Muscle layer of colon (tissue), 2 donors: ENCODE measurements around the gene MAP3K14.

Experiments
- H3K27ac ChIP-seq: one replicate; pipeline ENCODE4 v1.7.0; 2013; ENCODE audit warnings: low read depth, mild to moderate bottlenecking, low read length, moderate library complexity
- H3K27me3 ChIP-seq, 2 donors: one replicate each; pipeline ENCODE4 v1.7.0; 2013; ENCODE audit warnings: low read length in 2 of 2, mild to moderate bottlenecking in 2 of 2; ENCODE audit not compliant: insufficient read depth in 2 of 2, control insufficient read depth in 1 of 2
- H3K36me3 ChIP-seq: one replicate; pipeline ENCODE4 v1.7.0; 2013; ENCODE audit warnings: mild to moderate bottlenecking, low read length; ENCODE audit not compliant: insufficient read depth
- H3K4me1 ChIP-seq: one replicate; pipeline ENCODE4 v1.7.0; 2013; ENCODE audit warnings: mild to moderate bottlenecking, low read length; ENCODE audit not compliant: insufficient read depth
- H3K4me3 ChIP-seq, 2 donors: one replicate each; pipeline ENCODE4 v1.7.0; 2013; ENCODE audit warnings: low read length in 2 of 2, low read depth in 1 of 2, mild to moderate bottlenecking in 1 of 2, moderate library complexity in 1 of 2
- H3K9ac ChIP-seq: one replicate; pipeline ENCODE4 v1.7.0; 2013; ENCODE audit warnings: low read length
- H3K9me3 ChIP-seq: one replicate; pipeline ENCODE4 v1.7.0; 2013; ENCODE audit warnings: mild to moderate bottlenecking, low read length
- donor health status: abdominal sarcoma.
- donor health status: Adenocarcinoma of cecum.

The MAP3K14 gene

DNA sequence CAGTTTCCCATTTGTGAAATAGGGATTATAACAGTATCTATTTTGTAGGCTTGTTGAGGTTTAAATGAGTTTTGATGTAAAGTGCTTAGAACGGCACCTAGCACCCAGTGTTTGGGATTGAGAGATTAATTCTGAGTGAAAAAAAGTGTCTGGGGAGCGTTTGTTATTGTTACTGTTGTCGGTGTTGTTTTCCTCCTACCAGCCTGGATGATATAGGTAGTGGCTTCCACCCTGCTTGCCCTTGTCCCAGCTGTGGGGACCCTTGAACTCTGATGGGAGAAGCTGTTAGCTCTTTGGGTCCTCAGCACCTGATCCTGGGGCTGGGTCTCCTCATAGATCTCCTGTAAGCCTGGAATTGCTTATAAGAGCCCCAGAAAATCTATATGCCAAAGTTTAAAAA lies 90.2 kb downstream of the MAP3K14 start:
- H3K9me3 ChIP-seq = no peaks in the 10 kb centered on the region
- peak overlapping the region; percentile 47 for H3K27ac ChIP-seq
- H3K9ac ChIP-seq = no peak overlapping the region
- H3K27me3 ChIP-seq = peaks cover 0 to 10% of the 10 kb centered on the region in 2 donors
- no peak overlapping the region for H3K4me3 ChIP-seq
- H3K4me1 ChIP-seq = peaks cover 8% of the 10 kb centered on the region
- no peaks in the 10 kb centered on the region for H3K36me3 ChIP-seq

DNA sequence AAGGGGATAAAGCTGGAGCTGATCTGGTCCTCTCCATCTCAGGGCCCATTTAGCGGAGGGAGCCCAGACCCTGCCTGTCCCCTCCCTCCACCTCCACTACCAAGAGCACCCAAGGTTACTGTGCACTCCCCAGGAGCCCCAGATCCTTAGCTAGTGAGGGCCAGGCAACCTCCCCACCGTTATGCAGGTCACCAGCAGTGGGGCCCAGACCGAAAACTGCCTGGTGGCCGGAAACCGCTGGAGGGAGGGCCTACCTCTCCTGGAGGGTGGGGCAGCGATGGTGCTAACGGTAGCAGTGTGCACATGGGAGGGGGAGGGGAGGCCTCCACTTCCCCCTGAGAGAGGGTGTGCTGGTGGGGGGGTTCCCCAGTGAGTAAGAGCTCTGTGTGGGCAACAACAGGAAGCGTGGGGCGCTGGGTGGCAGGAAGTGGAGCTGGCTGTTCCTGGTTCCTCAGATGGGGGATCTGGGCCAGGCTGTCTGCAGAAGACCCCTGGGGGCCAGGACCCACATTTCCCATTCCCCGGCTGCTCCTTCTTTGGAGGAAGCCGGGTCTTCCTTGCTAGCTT lies 90.8 kb downstream of the MAP3K14 start:
- peaks cover 0 to 12% of the 10 kb centered on the region in 2 donors for H3K27me3 ChIP-seq
- H3K27ac ChIP-seq = no peak overlapping the region
- no peak overlapping the region for H3K4me3 ChIP-seq
- H3K4me1 ChIP-seq = peaks cover 8% of the 10 kb centered on the region
- no peaks in the 10 kb centered on the region for H3K36me3 ChIP-seq
- H3K9me3 ChIP-seq = no peaks in the 10 kb centered on the region
- H3K9ac ChIP-seq = no peak overlapping the region

- peak overlapping the region; percentile 14 for H3K27ac ChIP-seq
- peaks cover under 1% of the 10 kb centered on the region for H3K4me1 ChIP-seq
- H3K27me3 ChIP-seq = peaks cover 0 to 15% of the 10 kb centered on the region in 2 donors
- H3K36me3 ChIP-seq = no peaks in the 10 kb centered on the region
- H3K9ac ChIP-seq = no peak overlapping the region
- no peak overlapping the region for H3K4me3 ChIP-seq
- H3K9me3 ChIP-seq = no peaks in the 10 kb centered on the region
Observed at GRCh38 chr17:45225051-45225700, 91.6 kb downstream of the MAP3K14 start.

DNA sequence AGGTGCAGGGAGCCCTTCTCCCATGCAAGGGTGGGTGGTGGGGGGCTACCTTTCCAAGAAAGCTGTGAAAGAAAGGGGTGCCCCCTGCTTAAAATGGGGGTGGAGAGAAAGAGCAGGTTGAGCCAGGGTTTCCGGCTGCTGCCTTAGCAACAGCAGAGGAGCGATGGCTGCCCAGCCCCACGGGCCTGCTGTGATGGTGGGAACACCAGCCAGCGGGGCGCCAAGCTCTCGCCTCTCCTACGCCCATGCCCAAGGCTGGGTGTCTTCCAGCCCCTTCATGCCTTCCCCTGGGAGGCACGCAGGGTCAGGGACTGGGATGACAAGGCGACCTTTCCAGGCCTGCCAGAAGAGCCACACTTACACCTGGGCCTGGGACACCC lies 92.2 kb downstream of the MAP3K14 start:
- Histone ChIP-seq H3K9me3 (no peaks in the 10 kb centered on the region), H3K36me3 (no peaks in the 10 kb centered on the region), H3K4me3 (no peak overlapping the region), H3K27ac (peak overlapping the region; percentile 14), H3K4me1 (no peaks in the 10 kb centered on the region), H3K27me3 (peaks cover 0 to 15% of the 10 kb centered on the region in 2 donors), H3K9ac (no peak overlapping the region)

DNA sequence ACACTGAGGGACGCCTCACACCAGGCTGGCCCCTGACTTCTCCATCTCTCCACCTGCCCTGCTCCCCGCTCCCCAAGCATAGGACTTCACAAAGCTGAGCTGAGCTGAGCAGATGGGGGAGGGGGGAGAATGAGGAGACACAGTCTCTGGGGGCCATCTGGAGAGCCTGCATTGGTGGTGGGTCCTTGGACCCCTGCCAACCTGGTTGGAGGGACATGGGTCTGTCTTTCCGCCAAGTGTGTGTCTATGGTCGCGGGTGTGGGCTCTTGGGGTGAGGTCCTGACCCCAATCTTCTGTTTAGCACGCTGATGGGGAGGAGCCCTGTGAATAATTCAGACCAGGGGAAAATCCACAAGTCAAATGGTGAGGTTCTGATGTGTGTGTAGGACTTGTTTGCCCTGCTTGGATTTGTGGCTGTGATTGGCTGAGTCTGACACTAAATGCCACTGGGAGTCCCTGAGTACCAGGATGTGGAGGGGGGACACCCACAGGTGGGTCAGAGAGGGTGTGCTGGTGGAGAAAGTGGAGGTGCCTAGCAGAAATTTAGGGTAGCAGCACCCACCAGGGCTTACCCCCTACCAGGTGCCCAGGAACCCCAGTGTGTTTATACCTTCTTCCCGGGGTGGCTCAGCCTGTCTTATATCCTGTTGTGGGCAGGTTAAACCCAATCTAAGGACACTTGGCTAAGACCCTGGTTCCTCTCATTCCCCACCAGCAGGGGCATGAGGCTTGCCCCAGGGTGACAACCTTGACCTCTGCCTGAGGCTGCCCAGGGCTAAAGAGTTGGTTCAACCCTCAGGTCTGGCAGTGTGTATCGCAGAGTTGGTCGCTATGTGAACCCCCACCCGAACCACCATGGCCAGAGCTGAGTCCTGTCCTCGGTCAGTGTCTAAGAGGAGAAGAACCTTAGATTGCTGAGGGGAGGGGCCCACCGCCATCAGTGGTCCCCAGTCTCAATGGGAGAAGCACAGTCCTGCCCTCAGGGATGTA lies 93.0 kb downstream of the MAP3K14 start:
- H3K4me1 ChIP-seq = no peaks in the 10 kb centered on the region
- no peaks in the 10 kb centered on the region for H3K36me3 ChIP-seq
- H3K9me3 ChIP-seq = no peaks in the 10 kb centered on the region
- peaks cover 0 to 15% of the 10 kb centered on the region in 2 donors for H3K27me3 ChIP-seq
- no peak overlapping the region for H3K4me3 ChIP-seq
- peak overlapping the region; percentile 12 for H3K27ac ChIP-seq
- H3K9ac ChIP-seq = no peak overlapping the region

DNA sequence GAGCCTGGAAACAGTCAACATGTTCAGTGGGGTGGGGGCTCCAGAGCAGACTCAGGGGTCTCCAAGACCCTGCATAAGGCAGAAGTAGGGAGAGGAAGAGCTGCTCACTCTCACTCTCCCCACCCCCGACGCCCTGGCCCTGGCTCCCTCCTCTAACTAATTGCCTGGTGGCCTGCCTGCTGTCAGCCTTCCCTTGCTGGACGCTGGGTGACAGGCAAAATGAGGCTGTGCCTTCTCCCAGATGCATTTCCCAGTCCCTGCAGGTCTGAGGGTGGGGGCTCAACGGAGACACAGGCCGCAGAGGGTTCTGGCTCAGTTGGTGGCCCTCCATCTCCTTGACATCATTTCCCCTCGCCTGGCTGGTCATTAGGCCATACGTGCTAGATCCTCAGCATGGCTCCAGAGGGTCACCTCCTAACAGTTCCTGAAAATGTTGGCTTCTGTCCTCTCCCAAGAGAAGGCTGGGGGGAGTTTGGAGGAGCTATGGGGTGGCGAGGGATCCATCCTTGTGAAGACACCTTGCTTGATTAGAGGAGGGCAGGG lies 93.8 kb downstream of the MAP3K14 start:
- Histone ChIP-seq H3K9me3 (no peaks in the 10 kb centered on the region), H3K4me1 (no peaks in the 10 kb centered on the region), H3K4me3 (no peak overlapping the region), H3K27ac (no peak overlapping the region), H3K9ac (no peak overlapping the region), H3K27me3 (peaks cover 0 to 15% of the 10 kb centered on the region in 2 donors), H3K36me3 (no peaks in the 10 kb centered on the region)

DNA sequence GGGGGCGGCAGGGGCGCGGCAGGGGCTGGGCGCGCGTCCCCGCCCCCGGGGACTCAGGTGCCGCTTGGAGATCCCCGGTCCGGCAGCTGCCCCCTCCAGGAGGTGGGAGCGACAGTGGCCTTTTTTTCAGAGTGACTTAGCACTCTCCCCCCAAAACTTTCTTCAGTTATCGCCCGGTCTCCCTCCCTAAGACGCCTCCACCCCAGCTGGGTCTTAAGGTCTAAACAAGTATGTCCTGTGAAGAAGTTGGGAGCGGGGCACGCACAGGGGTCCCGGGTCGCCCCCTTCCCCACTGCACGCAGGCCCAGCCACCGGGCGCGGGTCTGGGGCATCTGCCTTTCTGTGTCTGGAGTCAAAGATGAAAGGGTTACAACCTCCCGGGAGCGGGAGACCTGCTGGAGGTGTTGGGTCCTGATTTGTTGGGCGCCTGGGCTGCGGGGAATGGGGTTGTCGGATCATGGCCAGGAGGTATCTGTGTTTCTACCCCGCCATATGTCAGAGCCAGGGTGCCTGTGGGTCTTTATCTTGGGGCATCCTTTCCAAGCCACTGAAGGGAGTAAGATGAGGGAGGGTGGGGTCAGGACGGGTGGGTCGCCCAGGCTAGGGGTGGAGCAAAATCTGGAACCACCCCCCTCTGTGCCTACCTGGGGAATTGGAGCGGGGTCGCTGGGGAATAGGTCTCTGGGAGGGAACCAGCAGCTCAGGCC lies 94.4 kb downstream of the MAP3K14 start:
- H3K4me1 ChIP-seq = no peaks in the 10 kb centered on the region
- peaks cover 0 to 15% of the 10 kb centered on the region in 2 donors for H3K27me3 ChIP-seq
- peak overlapping the region; percentile 42 to 43 for H3K4me3 ChIP-seq
- H3K36me3 ChIP-seq = no peaks in the 10 kb centered on the region
- no peak overlapping the region for H3K9ac ChIP-seq
- no peaks in the 10 kb centered on the region for H3K9me3 ChIP-seq
- H3K27ac ChIP-seq = peak overlapping the region; percentile 52

GRCh38 chr17:45222014-45222288 lies 94.9 kb downstream of the MAP3K14 start:
- Histone ChIP-seq H3K27ac (no peak overlapping the region), H3K27me3 (peaks cover 0 to 15% of the 10 kb centered on the region in 2 donors), H3K9me3 (no peaks in the 10 kb centered on the region), H3K36me3 (no peaks in the 10 kb centered on the region), H3K4me3 (peak overlapping the region in 1 of 2 donors; percentile 43), H3K4me1 (no peaks in the 10 kb centered on the region), H3K9ac (no peak overlapping the region)

DNA sequence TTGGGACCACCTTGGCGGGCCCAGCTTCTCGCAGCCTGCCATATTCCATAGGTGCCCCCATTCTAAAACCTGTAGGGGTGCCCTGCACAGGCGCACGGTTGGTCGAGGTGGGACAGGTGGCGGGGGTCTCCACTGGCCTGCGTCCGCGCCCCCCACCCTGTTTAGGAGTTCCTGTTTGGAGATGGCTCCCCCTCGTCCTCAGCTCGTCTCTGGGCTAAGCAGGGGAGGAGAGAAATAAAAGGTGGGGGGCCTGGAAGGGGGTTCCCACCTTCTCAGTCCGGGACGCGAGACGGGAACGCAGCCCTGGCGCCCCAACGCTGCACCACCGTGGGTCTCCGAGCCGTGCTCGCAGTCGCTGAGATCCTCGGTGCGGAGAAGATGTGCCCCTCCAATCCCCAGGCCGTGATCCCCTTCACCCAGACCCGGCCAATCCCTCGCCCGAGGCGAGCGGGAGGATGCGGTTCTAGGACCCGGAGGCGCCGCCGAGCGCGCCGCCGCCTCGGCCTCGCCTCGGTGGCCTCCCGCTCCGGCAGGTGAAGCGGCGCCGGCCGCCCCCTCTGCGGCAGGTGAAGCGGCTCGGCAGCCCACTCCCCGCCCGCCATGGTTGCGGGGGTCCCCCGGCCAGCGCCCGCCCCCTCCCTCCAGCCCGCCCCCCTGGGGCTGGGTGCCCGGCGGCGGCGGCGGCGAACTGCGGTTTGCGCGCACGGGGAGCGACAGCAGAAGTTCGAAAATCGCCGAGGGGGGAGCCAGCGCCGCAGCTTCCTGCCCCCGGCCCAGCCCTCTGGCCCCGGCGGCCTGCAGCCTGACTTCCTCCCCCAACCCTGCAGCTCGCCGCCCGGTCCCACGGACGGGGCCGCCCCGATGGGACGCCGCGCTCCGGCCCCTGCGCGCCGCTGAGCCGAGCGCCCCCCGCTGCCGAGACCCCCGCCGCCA lies 95.5 kb downstream of the MAP3K14 start, which contains the start of gene FMNL1:
Gene FMNL1 (plus strand): TSS at position 805 of the 933 bp plus-strand sequence. CDS start 240 bp downstream, outside the sequence.
- Histone ChIP-seq H3K9ac (no peak within 1 kb of the TSS), H3K27ac (peak within 1 kb of the TSS; percentile 52), H3K4me3 (peak within 1 kb of the TSS; percentile 43 to 45), H3K4me1 (no peaks in the 10 kb centered on the region), H3K27me3 (peaks cover 0 to 15% of the 10 kb centered on the region in 2 donors), H3K9me3 (no peaks in the 10 kb centered on the region), H3K36me3 (no peaks in the 10 kb centered on the region)

DNA sequence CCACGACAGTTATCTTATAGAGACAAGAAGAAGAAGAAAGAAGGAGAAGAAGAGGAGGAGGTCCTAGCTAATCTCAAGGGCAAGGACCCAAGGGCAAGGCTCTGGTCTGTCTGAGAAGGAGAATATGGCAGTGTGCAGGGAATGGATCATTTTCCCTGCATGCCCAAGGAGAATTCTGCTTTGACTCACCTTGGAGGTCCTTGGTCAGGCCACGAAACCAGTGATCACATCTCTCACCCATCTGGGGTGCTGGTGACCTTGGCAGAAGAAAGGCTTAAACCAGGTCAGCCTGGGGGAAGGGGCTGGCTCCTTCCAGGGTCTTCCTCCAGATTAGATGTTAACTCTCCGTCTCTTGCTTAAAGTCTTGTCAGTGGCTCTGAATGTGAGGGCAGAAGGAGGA lies 96.7 kb downstream of the MAP3K14 start:
- Histone ChIP-seq H3K9ac (no peak overlapping the region), H3K27me3 (peaks cover 0 to 15% of the 10 kb centered on the region in 2 donors), H3K9me3 (no peaks in the 10 kb centered on the region), H3K4me1 (no peaks in the 10 kb centered on the region), H3K27ac (no peak overlapping the region), H3K4me3 (no peak overlapping the region), H3K36me3 (no peaks in the 10 kb centered on the region)
